Epithelial cell of esophagus (primary cell): ENCODE data around the gene PSMA6.

ENCODE experiments used
- DNase-seq: peaks from one replicate; pipeline ENCODE4 v3.0.0; 2010; ENCODE audit warnings: low read depth
- H3K4me3 ChIP-seq: 2 replicates; pipeline ENCODE4 v1.5.1; 2011; ENCODE audit warnings: mild to moderate bottlenecking, low read length, control low read depth
- TF ChIP-seq, protein P1 (sequence below): IDR thresholded peaks from 2 replicates; pipeline ENCODE4 v1.5.1; 2011; ENCODE audit warnings: low read depth, mild to moderate bottlenecking, low read length, control low read depth, inconsistent platforms; ENCODE audit not compliant: insufficient read depth; ENCODE audit errors: missing control alignments

PSMA6 gene

DNA sequence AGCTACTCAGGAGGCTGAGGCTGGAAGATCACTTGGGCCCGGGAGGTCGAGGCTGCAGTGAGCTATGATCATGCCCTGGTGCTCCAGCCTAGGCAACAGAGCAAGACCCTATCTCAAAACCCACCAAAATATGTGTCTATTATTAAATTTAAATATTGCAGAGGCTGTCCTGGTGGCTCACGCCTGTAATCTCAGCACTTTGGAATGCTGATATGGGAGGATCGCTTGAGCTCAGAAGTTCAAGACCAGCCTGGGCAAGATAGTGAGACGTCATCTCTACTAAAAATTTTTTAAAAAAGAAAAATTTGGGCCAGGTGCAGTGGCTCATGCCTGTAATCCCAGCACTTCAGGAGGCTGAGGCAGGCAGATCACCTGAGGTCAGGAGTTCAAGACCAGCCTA lies 13.9 kb downstream of the PSMA6 start:
- DNase-seq: no peak
- H3K4me3 ChIP-seq: no peak overlapping the region
- TF ChIP-seq, protein P1, sequence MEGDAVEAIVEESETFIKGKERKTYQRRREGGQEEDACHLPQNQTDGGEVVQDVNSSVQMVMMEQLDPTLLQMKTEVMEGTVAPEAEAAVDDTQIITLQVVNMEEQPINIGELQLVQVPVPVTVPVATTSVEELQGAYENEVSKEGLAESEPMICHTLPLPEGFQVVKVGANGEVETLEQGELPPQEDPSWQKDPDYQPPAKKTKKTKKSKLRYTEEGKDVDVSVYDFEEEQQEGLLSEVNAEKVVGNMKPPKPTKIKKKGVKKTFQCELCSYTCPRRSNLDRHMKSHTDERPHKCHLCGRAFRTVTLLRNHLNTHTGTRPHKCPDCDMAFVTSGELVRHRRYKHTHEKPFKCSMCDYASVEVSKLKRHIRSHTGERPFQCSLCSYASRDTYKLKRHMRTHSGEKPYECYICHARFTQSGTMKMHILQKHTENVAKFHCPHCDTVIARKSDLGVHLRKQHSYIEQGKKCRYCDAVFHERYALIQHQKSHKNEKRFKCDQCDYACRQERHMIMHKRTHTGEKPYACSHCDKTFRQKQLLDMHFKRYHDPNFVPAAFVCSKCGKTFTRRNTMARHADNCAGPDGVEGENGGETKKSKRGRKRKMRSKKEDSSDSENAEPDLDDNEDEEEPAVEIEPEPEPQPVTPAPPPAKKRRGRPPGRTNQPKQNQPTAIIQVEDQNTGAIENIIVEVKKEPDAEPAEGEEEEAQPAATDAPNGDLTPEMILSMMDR: no peak

DNA sequence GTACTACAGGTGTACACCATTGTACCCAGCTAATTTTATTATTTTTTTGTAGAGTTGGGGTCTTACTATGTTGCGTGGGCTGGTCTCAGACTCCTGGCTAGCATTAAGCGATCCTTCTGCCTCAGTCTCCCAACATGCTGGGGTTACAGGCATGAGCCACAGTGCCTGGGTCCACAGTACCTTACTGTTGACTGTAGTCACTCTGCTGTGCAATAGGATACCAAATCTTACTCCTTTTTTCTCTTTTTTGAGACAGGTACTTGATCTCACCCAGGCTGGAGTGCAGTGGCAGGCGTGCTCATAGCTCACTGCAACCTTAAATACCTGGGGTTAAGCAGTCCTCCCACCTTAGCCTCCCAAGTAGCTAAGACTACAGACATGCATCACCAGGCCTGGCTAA lies 25.6 kb downstream of the PSMA6 start:
- TF ChIP-seq, protein P1: no peak

DNA sequence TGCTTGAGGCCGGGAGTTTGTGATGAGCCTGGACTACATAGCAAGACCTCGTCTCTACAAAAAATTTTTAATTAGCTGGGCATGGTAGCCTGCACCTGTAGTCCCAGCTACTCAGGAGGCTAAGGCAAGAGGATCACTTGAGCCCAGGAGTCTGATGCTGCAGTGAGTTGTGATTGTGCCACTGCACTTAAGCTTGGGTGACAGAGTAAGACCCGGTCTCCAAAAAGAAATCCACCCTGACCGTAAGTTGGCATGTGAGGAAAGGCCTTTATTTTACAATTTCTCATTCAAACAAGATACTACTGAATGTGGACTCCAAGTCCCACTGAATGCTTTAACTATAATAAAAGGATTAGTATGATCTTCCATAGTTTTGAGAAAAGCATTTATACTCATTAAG lies 27.3 kb downstream of the PSMA6 start:
- no peak overlapping the region for H3K4me3 ChIP-seq
- TF ChIP-seq, protein P1: no peak
- DNase-seq: no peak

More for the DNA sequence above, 25.6 kb downstream of the PSMA6 start:
- H3K4me3 ChIP-seq: no peak overlapping the region
- no peak for DNase-seq

DNA sequence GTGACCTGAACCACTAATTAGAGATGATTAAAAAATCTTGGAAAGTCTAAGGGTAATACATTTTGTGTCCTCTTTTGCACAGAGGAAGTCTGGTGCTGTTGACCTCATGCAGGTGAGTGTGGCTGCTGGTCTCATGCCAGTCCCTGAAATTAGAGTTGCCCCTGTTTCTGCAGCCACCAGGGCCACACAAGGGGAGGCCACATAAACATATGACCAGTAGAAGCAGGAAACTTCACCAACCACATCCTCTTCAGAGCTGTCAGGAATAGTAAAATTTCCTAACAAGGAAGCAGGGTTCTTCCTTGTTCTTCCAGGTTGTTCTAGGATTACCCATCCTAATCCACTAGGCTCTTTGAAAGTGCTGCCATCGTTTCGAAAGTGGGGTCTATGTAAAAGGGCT lies 28.3 kb downstream of the PSMA6 start:
- H3K4me3 ChIP-seq: no peak overlapping the region
- DNase-seq: no peak
- TF ChIP-seq, protein P1: no peak

DNA sequence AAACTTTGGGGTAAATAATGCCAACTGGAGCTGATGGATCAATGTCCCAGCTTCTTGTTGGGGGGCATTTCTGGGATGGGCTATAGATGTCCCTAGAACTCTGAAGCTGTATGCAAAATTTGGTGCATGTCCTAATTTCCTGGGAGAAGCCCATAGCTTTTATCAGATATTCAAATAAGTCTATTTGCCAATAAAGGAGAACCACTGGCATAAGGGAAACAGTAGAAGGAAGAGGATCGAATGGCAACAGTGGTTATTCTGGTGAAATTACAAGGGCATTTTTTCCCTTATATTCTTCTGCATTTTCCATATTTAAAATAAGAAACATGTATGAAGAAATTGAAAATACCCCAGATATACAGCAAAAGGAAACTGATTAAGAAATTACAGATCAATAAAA lies 34.2 kb downstream of the PSMA6 start:
- TF ChIP-seq, protein P1: no peak
- no peak for DNase-seq
- no peak overlapping the region for H3K4me3 ChIP-seq

DNA sequence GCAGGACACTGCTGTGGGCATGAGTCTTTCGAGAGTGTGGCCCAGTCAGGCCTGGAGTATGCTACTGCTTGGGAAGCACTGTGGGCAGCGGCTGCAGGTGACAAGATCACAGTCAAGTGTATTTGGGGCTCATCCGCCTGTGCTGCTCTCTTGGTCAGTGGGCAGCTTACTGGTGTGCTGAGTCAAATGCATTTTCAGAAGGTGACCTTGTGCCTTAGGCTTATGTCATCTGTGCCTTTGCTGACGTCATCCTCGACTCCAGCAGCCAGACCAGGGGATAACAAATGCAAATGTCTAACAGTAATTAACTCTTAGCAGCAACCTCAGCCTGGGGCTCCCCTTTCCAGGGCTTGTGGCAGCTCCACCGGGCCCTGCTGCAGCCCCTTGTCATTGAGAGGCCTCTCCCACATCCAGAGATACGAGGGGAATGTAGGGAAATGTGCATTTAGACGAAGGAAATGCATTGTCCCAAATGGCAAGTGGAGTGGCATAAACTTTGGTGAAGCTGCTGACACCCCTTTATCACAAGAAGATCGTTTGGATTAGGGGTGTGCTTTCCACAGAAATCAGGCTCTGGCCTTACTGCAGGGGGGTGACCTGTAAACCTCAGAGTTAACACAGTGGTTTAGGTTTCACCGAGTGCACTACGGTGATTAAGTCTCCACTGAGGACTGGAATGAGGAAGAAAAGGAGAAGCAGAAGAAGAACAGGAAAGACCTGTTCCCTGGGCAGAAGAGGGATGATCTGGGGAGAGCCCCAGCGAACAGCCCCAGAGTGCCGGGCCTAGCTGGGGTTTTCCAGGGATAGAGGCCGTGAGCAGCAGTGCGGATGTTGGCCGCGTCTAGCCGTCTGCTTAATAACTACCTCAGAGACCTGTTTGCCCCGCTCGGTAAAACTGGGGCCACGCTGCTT lies 39.7 kb downstream of the PSMA6 start:
- H3K4me3 ChIP-seq: no peak overlapping the region
- TF ChIP-seq, protein P1: no peak
- DNase-seq: peak; percentile 98

DNA sequence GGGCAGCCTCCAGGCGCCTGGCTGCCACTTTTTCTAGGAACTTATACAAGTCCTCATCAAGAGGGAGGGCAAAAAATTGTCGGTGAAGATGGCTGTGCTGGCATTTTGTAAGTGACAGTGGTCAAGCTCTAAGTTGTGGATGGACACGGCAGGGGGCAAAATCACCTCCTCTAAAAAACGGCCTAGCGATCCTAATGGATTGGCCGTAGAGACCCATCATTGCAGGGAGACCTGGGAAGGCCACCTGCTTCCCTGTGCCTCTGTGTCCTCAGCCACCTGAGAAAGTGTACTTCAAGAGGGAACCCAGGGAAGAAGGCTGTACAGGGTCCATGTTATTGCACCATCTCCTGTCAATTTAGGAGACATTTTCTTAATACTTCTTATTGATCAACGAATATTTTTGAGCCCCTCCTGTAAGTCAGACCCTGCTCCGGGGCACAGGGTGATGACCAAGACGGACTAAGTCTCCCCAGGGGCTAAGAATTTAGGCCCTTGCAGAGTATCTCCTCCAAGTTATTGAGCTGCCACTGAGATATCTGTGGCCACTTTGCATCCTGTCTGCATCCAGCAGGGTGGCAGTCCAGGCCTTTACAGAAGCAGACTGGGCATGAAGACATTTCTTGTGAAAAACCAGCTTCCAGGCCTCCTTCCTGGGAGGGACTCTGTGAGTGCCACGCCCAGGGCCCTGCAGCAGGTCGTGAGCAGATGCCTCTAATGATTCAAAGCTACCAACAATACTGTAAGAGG lies 40.5 kb downstream of the PSMA6 start:
- TF ChIP-seq, protein P1: no peak
- H3K4me3 ChIP-seq: no peak overlapping the region
- peak; percentile 83 for DNase-seq
